ENCODE results near the gene DOCK2. TPM values are rescaled to one million over a fixed set of nuclear protein-coding genes. Genes with fewer than 3 reads are reported as not detected.

Gene DOCK2
- total RNA-seq, 2 experiments from 2014 or later, result 161 to 205 TPM

- POLR2A ChIA-PET, result no interaction called here
- no peak overlapping the region for H3K4me2 ChIP-seq (ENCODE audit: low read length)
- BruUV-seq (replicated peaks), result no TSS peak
- H3K4me3 ChIP-seq (ENCODE audit: low read depth, low read length, poor library complexity, severe bottlenecking), result no peak overlapping the region
- H4K20me1 ChIP-seq (ENCODE audit: insufficient read depth, low read length), result no peaks in the 10 kb centered on the region
- TF ChIP-seq CTCF (conservative IDR thresholded peaks at IDR 0.05; ENCODE audit: low read length), result no peak
- no peak for TF ChIP-seq EZH2phosphoT487 (IDR thresholded peaks at IDR 0.05; ENCODE audit: borderline replicate concordance, low read depth, low read length)
- no peaks in the 10 kb centered on the region; the same call in 1 of the 2 replicates for H3K36me3 ChIP-seq (ENCODE audit: insufficient read depth, low read length)
- CTCF ChIA-PET (ENCODE audit: unreplicated experiment), result no interaction called here
- no peaks in the 10 kb centered on the region for H3K9me2 ChIP-seq (ENCODE audit: insufficient read depth, low read length)
- DNase-seq (ENCODE audit: low spot score), result no peak
- no peaks in the 10 kb centered on the region for H3K9me3 ChIP-seq (ENCODE audit: low read length)
- H3K4me1 ChIP-seq (ENCODE audit: insufficient read depth, low read length, poor library complexity, severe bottlenecking), result no peaks in the 10 kb centered on the region
- intact Hi-C loops (cut with micrococcal nuclease; ENCODE audit: unreplicated experiment), result no loop called here
- no peaks in the 10 kb centered on the region for H3K79me2 ChIP-seq (ENCODE audit: insufficient read depth, low read depth, low read length)
- no peak overlapping the region for H2AFZ ChIP-seq (ENCODE audit: low read length)
- no peak overlapping the region for H3K27ac ChIP-seq (ENCODE audit: low read depth, low read length, poor library complexity, severe bottlenecking)
These were observed 336.0 kb downstream of the DOCK2 start for GRCh38 chr5:169973056-169973455.

GRCh38 chr5:169974121-169974770 lies 337.2 kb downstream of the DOCK2 start:
- Histone ChIP-seq H4K20me1 (ENCODE audit: insufficient read depth, low read length) (no peaks in the 10 kb centered on the region), H3K4me1 (ENCODE audit: insufficient read depth, low read length, poor library complexity, severe bottlenecking) (no peaks in the 10 kb centered on the region), H3K4me2 (ENCODE audit: low read length) (no peak overlapping the region), H3K27ac (ENCODE audit: low read depth, low read length, poor library complexity, severe bottlenecking) (no peak overlapping the region), H3K4me3 (ENCODE audit: low read depth, low read length, poor library complexity, severe bottlenecking) (no peak overlapping the region), H2AFZ (ENCODE audit: low read length) (no peak overlapping the region), H3K9me3 (ENCODE audit: low read length) (no peaks in the 10 kb centered on the region), H3K79me2 (ENCODE audit: insufficient read depth, low read depth, low read length) (no peaks in the 10 kb centered on the region), H3K9me2 (ENCODE audit: insufficient read depth, low read length) (no peaks in the 10 kb centered on the region), H3K36me3 (ENCODE audit: insufficient read depth, low read length) (no peaks in the 10 kb centered on the region; the same call in 1 of the 2 replicates)
- BruUV-seq (replicated peaks), result no TSS peak
- CTCF ChIA-PET (ENCODE audit: unreplicated experiment), result no interaction called here
- TF ChIP-seq EZH2phosphoT487 (IDR thresholded peaks at IDR 0.05; ENCODE audit: borderline replicate concordance, low read depth, low read length), result no peak
- no peak for TF ChIP-seq CTCF (conservative IDR thresholded peaks at IDR 0.05; ENCODE audit: low read length)
- POLR2A ChIA-PET, result interaction anchor here (0.6 kb wide), 1 partner anchor 368 kb away, joined by 4 read pairs; no protein-coding TSS in a partner anchor
- intact Hi-C loops (cut with micrococcal nuclease; ENCODE audit: unreplicated experiment), result no loop called here
- DNase-seq (ENCODE audit: low spot score), result no peak

DNA sequence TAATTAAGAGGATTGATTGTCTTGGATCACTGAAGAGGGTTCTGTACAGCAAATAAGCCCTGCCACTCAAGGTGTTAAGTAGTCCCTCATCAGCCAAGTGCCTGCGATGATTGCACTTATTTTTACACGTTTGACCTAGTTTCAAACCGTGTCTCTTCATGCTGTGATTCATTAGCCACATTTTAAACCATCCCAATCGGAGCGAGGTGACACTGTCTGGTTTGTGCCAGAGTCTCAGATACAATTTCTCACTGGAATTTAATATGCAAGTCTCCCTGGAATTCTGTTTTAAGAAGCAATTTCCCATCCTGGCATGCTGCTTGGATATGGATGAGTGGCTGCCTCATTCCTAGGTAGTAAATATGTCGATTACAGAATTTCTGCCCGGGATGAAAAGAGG lies 341.6 kb downstream of the DOCK2 start:
- TF ChIP-seq CTCF (conservative IDR thresholded peaks at IDR 0.05; ENCODE audit: low read length) (no peak), EZH2phosphoT487 (IDR thresholded peaks at IDR 0.05; ENCODE audit: borderline replicate concordance, low read depth, low read length) (no peak)
- H3K4me1 ChIP-seq (ENCODE audit: insufficient read depth, low read length, poor library complexity, severe bottlenecking), result no peaks in the 10 kb centered on the region
- H3K4me3 ChIP-seq (ENCODE audit: low read depth, low read length, poor library complexity, severe bottlenecking), result no peak overlapping the region
- no peaks in the 10 kb centered on the region for H3K79me2 ChIP-seq (ENCODE audit: insufficient read depth, low read depth, low read length)
- no peak for DNase-seq (ENCODE audit: low spot score)
- intact Hi-C loops (cut with micrococcal nuclease; ENCODE audit: unreplicated experiment), result no loop called here
- no peaks in the 10 kb centered on the region for H4K20me1 ChIP-seq (ENCODE audit: insufficient read depth, low read length)
- H3K36me3 ChIP-seq (ENCODE audit: insufficient read depth, low read length), result peaks cover 15% of the 10 kb centered on the region
- no peaks in the 10 kb centered on the region for H3K9me2 ChIP-seq (ENCODE audit: insufficient read depth, low read length)
- H3K9me3 ChIP-seq (ENCODE audit: low read length), result no peaks in the 10 kb centered on the region
- H3K27ac ChIP-seq (ENCODE audit: low read depth, low read length, poor library complexity, severe bottlenecking), result no peak overlapping the region
- BruUV-seq (replicated peaks), result no TSS peak
- no peak overlapping the region for H3K4me2 ChIP-seq (ENCODE audit: low read length)
- no peak overlapping the region for H2AFZ ChIP-seq (ENCODE audit: low read length)
- POLR2A ChIA-PET, result no interaction called here
- CTCF ChIA-PET (ENCODE audit: unreplicated experiment), result no interaction called here

All from OCI-LY7 (cell line).